GM23338 (cell line): Measurements from ENCODE around the gene ELOVL7.

Source experiments
- CREB1 ChIP-seq: fragments of 250-450 bp; sonication (Bioruptor Pico); IDR thresholded peaks from 2 replicates; pipeline ENCODE4 v1.5.0; 2020; ENCODE audit warnings: low read depth, mild to moderate bottlenecking, moderate library complexity
- CTCF ChIP-seq, 2 experiments: fragments of 200-600 bp in 1 of 2; sonication (generic) in 1 of 2; conservative IDR thresholded peaks; 2 replicates each; pipeline versions ENCODE4 v1.5.1 to v1.6.1; 2016 to 2017; ENCODE audit warnings: antibody characterized with exemption in 2 of 2, low read depth in 2 of 2, mild to moderate bottlenecking in 2 of 2, moderate library complexity in 1 of 2
- EZH2 ChIP-seq: fragments of 200-600 bp; sonication (generic); IDR thresholded peaks from one replicate; pipeline ENCODE4 v1.8.0; 2017; ENCODE audit warnings: antibody characterized with exemption, mild to moderate bottlenecking, low read depth; ENCODE audit not compliant: unreplicated experiment
- EZH2phosphoT487 ChIP-seq: fragments of 200-600 bp; sonication (generic); IDR thresholded peaks from one replicate; pipeline ENCODE4 v1.8.1; 2018; ENCODE audit warnings: antibody characterized with exemption; ENCODE audit not compliant: unreplicated experiment
- JUNB ChIP-seq: IDR thresholded peaks from one replicate; pipeline ENCODE4 v1.6.1; 2016; ENCODE audit warnings: antibody characterized with exemption; ENCODE audit not compliant: unreplicated experiment
- NANOG ChIP-seq: IDR thresholded peaks from 2 replicates; pipeline ENCODE4 v1.6.1; 2016; ENCODE audit warnings: antibody characterized with exemption, borderline replicate concordance
- POLR2AphosphoS5 ChIP-seq: IDR thresholded peaks from 2 replicates; pipeline ENCODE4 v1.6.1; 2016; ENCODE audit warnings: antibody characterized with exemption, low read depth
- REST ChIP-seq: IDR thresholded peaks from one replicate; pipeline ENCODE4 v1.6.1; 2018; ENCODE audit warnings: antibody characterized with exemption; ENCODE audit not compliant: unreplicated experiment
- ZNF462 ChIP-seq: fragments of 250-450 bp; sonication (Bioruptor Pico); IDR thresholded peaks from 2 replicates; pipeline ENCODE4 v1.5.0; 2020; ENCODE audit warnings: mild to moderate bottlenecking, moderate library complexity

- TF ChIP-seq EZH2phosphoT487 (no peak), CTCF (conservative IDR thresholded peaks at IDR 0.05; ENCODE audit: low read depth in 2 of 2) (no peak), REST (no peak), CREB1 (CRISPR knock-in tag) (no peak), NANOG (no peak), EZH2 (no peak), ZNF462 (no peak), POLR2AphosphoS5 (no peak), JUNB (no peak)
These were observed 119.9 kb downstream of the ELOVL7 start for GRCh38 chr5:60724126-60724525.
